ENCODE data around the gene DIPK1A.

GRCh38 chr1:92990828-92991227 lies 29.6 kb upstream of the DIPK1A start:
- no peak for TF ChIP-seq POLR2A (IDR thresholded peaks at IDR 0.05)
- TF ChIP-seq, protein P1, sequence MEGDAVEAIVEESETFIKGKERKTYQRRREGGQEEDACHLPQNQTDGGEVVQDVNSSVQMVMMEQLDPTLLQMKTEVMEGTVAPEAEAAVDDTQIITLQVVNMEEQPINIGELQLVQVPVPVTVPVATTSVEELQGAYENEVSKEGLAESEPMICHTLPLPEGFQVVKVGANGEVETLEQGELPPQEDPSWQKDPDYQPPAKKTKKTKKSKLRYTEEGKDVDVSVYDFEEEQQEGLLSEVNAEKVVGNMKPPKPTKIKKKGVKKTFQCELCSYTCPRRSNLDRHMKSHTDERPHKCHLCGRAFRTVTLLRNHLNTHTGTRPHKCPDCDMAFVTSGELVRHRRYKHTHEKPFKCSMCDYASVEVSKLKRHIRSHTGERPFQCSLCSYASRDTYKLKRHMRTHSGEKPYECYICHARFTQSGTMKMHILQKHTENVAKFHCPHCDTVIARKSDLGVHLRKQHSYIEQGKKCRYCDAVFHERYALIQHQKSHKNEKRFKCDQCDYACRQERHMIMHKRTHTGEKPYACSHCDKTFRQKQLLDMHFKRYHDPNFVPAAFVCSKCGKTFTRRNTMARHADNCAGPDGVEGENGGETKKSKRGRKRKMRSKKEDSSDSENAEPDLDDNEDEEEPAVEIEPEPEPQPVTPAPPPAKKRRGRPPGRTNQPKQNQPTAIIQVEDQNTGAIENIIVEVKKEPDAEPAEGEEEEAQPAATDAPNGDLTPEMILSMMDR (IDR thresholded peaks at IDR 0.05) = no peak
